GM21515 (cell line): ENCODE data around the gene MLX.
"Not testable (repeated sequence)": the region's sequence is repeated elsewhere in the genome, so short reads cannot be mapped to it uniquely, and the experiment has no call there.

Experiments
- ATAC-seq: cut with Tn5 transposase; IDR thresholded peaks from one replicate; pipeline ENCODE4 v1.9.1; 2021; ENCODE audit not compliant: unreplicated experiment

The MLX gene

DNA sequence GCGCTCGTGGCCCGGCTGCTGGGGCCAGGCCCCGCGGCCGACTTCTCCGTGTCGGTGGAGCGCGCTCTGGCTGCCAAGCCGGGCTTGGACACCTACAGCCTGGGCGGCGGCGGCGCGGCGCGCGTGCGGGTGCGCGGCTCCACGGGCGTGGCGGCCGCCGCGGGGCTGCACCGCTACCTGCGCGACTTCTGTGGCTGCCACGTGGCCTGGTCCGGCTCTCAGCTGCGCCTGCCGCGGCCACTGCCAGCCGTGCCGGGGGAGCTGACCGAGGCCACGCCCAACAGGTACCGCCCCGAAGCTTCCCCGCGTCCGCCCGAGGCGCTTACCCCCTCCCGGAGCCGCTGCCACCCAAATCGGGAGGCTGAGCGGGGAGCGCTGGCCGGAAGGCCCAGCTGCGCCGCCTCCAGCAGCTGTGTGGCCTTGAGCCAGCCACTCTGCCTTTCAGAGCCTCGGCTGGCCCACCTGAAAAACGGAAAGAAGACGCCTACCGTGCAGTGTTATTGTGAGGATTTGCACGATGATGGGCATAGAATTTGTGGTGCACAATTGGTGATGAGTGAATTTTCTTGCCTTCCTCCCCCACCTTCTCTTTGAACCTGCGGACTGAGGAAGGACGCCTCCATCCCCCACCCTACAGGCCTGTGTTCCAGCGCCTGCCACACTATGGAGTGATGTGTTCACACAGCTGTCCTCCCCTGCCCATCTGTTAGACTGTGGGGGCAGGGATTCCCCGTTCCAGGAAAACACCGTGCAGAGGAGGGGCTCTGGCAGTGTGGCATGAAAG, 30.3 kb upstream of the MLX start:
- peak; percentile 50 for ATAC-seq

DNA sequence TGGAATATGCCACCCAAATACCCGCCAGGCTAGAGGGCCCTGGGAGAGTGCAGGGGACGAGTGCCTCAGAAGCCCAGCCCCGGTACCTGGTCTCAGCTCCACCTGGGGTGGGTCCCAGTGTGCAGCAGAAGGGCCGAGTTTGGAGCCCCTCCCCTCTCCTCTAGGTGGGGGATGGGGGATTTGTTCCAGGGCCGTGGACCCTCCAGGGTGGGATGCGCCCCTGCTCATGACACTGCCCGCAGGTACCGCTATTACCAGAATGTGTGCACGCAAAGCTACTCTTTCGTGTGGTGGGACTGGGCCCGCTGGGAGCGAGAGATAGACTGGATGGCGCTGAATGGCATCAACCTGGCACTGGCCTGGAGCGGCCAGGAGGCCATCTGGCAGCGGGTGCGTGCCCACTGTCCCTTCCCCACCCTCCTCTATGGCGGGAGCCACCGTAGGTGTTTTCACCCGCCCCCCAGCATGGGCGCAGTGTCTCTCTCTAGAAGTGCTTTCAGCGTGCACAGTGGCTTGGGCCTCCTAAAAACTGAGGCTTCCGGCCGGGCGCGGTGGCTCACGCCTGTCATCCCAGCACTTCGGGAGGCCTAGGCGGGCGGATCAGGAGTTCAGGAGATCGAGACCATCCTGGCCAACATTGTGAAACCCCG, 29.6 kb upstream of the MLX start:
- no peak for ATAC-seq

DNA sequence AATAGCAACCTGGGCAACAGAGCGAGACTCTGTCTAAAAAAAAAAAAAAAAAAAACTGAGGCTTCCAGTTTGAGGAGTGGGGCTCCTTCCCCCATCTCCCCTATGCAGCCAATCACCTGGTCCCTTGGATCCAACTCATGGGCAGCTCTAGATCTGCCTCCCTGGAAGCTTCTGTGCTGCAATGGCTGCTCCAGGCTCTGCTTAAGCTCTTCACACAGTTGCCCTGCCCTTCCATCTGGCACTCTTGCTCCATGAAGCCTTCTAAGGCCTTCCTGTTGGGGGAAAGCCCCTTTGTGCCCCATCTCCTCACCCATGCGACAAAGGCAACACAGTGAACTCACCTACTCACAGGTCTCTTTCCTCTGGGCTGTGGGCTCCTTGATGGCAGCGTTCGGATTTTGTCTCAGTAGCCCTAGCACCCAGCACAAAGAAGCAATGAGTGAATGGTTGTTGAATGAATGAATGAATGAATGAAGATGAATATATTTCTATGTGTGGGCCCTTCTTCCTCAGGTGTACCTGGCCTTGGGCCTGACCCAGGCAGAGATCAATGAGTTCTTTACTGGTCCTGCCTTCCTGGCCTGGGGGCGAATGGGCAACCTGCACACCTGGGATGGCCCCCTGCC, 29.0 kb upstream of the MLX start:
- no peak for ATAC-seq

DNA sequence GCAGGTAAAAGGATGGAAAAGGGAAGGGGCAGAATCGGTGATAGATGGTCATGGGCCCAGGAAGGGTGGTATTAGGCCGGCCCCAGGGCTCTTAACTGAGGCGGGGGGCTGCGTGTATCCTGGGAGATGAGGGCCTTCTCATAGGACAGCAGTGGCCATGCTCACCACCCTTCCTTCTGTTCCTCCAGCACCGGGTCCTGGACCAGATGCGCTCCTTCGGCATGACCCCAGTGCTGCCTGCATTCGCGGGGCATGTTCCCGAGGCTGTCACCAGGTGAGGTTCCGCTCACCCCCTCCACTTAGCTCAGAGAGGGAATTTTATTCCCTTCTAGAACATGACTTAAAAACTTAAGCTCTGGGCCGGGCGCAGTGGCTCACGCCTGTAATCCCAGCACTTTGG, 28.4 kb upstream of the MLX start:
- no peak for ATAC-seq

DNA sequence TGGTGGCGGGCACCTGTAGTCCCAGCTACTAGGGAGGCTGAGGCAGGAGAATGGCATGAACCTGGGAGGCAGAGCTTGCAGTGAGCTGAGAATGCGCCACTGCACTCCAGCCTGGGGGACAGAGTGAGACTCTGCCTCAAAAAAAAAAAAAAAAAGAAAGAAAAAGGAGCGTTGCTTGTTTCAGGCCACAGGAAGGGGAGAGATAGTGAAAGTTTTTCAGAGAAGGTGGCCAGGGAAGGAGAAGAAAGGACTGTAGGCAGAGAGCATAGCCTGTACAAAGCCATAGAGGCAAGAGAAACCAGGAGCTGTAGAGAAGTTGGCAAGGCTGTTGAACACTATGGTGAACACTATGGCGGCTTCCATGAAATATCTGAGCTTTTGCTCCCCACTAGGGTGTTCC, 26.3 kb upstream of the MLX start:
- ATAC-seq = not testable (repeated sequence)

DNA sequence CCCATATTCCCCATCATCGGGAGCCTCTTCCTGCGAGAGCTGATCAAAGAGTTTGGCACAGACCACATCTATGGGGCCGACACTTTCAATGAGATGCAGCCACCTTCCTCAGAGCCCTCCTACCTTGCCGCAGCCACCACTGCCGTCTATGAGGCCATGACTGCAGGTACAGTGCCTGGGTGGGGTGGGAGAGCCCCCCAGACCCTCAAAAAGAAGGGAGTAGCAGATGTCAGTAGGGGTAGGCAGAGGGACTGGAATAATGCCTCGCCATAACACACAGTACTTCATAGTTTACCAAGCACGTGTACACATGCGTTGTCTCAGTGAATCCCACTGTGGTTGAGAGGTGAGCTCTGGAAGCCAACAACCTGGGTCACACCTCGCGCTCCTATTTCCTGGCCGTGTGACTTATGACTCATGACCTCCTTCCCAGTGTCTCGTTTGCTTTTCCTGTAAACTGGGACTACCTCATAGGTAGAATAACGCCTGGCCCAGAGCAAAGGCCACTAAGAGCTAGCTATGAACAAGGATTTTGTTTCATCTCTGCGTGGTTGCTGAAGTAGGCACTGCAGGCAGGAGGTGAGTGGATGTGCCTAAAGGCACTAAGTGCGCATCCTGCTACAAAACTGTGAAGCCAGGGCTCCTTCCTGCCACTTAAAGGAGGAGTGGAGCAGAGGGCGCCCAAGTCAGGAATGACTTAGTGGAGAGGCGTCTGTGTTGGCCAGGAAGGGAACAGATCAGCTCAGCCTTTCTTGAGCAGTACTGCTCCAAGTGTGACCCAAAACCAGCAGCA, 25.7 kb upstream of the MLX start:
- no peak for ATAC-seq

DNA sequence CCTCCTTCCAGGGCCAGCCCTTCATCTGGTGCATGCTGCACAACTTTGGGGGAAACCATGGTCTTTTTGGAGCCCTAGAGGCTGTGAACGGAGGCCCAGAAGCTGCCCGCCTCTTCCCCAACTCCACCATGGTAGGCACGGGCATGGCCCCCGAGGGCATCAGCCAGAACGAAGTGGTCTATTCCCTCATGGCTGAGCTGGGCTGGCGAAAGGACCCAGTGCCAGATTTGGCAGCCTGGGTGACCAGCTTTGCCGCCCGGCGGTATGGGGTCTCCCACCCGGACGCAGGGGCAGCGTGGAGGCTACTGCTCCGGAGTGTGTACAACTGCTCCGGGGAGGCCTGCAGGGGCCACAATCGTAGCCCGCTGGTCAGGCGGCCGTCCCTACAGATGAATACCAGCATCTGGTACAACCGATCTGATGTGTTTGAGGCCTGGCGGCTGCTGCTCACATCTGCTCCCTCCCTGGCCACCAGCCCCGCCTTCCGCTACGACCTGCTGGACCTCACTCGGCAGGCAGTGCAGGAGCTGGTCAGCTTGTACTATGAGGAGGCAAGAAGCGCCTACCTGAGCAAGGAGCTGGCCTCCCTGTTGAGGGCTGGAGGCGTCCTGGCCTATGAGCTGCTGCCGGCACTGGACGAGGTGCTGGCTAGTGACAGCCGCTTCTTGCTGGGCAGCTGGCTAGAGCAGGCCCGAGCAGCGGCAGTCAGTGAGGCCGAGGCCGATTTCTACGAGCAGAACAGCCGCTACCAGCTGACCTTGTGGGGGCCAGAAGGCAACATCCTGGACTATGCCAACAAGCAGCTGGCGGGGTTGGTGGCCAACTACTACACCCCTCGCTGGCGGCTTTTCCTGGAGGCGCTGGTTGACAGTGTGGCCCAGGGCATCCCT, 23.5 kb upstream of the MLX start:
- no peak for ATAC-seq

DNA sequence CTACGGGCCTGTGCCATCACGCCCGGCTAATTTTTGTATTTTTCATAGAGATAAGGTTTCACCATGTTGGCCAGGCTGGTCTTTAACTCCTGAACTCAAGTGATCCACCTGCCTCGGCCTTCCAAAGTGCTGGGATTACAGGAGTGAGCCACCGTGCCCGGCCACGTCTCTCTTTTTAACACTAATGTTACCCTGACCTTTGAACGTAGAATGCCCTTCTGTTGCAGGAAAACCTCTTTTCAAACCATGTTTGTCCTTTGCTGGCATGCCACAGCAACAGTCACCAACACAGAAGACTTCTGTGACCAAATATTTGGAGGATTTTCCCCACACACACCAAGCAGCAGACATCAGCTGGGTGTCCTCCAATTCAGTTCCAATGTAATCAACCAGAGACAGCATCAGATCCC, 22.0 kb upstream of the MLX start:
- ATAC-seq = no peak

DNA sequence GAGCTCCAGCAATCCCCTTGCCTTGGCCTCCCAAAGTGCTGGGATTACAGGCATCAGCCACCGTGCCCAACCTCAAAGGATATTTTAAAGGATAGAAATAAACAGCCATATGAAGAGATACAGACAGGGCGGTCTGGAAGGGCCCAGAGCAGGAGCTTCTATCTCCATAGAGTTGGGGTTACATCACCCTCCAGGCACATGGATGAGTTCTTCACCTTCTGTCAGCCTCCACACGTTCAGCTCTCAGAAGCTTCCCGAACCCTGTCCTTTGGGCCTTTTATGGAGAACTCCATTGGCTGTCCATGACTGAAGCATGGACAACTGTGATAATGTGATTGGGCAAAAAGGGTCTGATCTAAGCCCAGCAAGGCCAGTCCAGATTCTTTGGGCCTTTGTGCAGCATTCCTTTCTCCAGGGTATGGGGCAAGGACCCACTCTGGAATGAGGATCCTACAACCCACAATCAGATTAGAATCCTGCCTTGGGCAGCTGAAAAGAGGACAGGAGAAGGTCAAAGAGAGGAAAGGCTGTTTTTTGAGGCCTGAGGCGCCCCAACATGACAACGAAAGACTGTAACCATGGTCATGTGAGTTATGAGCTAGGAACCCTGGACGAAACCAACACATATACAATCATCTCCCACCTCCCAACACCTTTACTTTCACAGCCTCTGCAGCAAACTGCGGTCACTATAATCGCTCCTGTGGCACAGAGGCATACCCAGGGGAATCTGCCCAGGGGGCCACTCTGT, 21.0 kb upstream of the MLX start:
- not testable (repeated sequence) for ATAC-seq

DNA sequence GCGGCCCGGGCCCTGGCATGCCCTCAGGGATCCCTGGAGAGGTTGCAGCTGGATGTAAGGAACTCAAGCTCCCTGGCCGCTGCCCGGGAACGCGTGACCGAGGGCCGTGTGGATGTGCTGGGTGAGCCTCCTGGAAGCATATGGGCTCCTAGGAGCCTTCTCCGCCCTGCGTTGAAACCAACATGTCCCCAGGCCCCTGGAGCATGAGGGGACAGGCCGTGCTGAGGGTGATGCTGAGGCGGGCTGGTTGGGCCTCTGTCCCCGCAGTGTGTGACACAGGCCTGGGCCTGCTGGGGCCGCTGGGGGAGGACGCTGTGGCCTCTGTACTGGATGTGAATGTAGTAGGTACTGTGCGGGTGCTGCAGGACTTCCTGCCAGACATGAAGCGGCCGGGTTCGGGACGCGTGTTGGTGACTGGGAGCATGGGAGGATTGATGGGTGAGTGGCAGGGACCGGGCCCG, 19.9 kb upstream of the MLX start:
- ATAC-seq = no peak

DNA sequence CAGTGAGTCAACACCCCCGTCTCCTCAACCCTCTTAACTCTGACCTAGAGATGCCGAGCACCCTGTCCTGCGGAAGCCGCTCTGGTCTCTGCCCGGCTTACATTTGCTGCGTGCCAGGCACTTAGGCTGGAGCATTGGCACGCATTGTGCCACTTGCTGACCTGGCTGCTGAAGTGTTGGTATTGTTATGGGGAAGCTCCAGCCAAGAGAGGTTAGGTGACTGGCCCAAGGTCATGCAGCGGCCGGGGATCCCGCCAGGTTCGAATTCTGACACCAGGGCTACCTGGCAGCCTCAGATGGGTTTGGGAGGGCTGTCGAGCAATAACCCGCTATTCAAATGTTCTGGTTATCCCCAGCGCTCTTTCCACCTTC, 19.2 kb upstream of the MLX start:
- ATAC-seq = no peak

DNA sequence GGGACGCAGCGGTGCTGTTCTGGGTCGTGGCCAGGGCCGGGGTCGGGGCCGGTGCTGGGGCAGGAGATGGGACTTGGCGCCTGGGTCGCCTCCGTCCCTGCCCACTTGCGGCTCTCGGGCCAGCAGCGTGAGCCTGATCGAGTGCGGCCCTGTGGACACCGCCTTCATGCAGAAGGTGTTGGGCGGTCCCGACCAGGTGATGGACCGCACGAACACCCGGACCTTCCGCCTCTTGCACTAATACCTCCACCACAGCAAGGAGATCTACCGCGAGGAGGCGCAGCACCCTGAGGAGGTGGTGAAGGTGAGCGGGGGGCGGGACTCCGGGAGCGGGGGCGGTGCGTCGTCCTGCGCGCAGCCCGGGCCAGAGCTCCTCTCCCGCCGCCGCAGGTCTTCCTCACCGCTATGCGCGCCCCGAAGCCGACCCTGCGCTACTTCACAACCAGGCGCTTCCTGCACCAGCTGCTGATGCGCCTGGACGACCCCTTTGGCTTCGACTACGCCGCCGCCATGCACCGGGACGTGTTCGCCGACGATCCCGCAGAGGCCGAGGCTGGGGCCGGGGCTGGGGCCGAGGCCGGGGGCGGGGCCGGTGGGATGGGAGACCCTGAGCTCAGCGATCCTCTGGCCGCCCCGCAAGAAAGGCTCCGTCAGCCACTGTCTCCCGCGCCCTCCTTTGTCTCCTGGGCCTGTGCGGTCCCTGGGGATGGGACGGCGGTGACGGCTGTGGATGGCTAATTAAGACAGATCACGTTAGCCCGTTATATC, 18.6 kb upstream of the MLX start:
- ATAC-seq = peak; percentile 51

DNA sequence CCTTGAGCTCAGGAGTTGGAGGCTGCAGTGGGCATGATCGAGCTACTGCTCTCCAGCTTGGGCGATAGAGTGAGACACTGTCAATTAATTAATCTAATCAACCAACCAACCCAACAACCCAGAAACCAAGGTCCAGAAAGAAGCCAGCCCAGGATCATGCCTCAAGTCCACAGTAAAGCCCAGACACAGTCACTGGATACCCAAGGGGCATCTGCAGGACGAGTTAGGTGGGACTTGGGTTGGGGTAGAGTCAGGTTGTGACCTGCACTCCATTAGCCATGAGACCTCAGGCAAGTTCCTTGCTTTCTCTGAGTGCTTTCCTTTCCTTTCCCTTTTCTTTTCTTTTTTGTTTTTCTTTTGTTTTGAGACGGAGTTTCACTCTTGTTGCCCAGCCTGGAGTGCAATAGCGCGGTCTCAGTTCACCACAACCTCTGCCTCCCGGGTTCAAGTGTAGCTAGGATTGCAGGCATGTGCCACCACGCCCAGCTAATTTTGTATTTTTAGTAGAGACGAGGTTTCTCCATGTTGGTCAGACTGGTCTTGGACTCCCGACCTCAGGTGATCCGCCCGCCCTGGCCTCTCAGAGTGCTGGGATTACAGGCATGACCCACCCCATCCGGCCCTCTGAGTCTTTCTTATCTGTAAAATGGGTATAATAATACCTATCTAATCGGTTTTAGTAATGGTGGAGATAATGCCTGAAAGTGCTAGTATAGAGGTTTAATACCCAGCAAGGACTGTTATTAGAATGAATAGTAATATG, 17.7 kb upstream of the MLX start:
- no peak for ATAC-seq

DNA sequence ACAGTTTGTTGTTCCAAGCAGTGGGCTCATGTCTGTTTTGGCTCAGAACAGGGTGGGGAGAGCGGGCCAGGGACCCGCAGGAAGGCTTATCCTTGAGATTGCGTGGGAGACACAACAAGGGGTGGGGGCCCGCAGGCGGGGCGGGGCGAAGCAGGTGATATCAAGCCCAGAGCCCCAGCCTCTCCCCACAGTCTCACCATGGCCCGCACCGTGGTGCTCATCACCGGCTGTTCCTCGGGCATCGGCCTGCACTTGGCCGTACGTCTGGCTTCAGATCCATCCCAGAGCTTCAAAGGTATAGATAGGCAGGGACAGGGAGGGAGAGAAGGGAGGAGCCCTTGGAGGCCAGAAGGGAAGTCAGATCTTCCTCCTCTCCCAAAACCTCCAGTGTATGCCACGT, 14.2 kb upstream of the MLX start, which contains the start of gene HSD17B1:
Gene HSD17B1, plus strand, starts transcription at position 188 of the 400 bp plus-strand sequence. Its CDS starts 11 bp downstream, at position 199.
- not testable (repeated sequence) for ATAC-seq

DNA sequence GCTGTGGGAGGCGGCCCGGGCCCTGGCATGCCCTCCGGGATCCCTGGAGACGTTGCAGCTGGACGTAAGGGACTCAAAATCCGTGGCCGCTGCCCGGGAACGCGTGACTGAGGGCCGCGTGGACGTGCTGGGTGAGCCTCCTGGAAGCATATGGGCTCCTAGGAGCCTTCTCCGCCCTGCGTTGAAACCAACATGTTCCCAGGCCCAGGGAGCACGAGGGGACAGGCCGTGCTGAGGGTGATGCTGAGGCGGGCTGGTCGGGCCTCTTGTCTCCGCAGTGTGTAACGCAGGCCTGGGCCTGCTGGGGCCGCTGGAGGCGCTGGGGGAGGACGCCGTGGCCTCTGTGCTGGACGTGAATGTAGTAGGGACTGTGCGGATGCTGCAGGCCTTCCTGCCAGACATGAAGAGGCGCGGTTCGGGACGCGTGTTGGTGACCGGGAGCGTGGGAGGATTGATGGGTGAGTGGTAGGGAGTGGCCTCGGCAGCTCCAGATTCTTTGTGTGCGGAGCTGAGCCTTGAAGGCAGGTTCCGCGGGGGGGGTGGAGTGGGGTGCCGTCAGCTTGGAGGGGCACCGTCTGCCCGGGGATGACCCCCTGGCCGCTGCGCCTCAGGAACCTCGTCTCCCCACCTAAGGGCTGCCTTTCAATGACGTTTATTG, 13.6 kb upstream of the MLX start:
- ATAC-seq = no peak

DNA sequence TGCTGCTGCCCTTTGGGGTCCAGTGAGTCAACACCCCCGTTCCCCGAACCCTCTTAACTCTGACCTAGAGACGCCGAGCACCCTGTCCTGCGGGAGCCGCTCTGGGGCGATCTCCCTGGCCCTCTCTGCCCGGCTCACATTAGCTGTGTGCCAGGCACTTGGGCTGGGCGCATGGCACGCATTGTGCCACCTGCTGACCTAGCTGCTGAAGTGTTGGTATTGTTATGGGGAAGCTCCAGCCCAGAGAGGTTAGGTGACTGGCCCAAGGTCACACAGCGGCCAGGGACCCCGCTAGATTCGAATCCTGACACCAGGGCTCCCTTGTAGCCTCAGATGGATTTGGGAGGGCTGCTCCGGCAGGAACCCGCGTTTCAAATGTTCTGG, 13.0 kb upstream of the MLX start:
- ATAC-seq = no peak

DNA sequence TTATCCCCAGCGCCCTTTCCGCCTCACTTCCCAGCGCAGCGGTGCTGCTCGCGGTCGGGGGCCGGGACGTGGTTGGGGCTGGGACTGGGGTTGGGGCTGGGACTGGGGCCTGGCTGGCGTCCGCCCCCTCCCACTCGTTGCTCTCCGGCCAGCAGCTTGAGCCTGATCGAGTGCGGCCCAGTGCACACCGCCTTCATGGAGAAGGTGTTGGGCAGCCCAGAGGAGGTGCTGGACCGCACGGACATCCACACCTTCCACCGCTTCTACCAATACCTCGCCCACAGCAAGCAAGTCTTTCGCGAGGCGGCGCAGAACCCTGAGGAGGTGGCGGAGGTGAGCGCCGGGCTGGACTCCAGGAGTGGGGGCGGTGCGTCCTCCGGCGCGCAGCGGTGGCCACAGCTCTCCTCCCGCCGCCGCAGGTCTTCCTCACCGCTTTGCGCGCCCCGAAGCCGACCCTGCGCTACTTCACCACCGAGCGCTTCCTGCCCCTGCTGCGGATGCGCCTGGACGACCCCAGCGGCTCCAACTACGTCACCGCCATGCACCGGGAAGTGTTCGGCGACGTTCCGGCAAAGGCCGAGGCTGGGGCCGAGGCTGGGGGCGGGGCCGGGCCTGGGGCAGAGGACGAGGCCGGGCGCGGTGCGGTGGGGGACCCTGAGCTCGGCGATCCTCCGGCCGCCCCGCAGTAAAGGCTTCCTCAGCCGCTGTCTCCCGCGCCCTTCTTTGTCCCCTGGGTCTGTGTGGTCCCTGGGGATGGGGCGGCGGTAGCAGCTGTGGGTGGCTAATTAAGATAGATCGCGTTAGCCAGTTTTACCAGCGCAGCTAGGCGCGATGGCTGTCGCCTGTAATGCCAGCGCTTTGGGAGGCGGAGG, 12.4 kb upstream of the MLX start:
- peak; percentile 64 for ATAC-seq
